Neural progenitor cell (in vitro differentiated cells): Measurements from ENCODE around the gene ENTPD2.
"Not testable (repeated sequence)": the region's sequence is repeated elsewhere in the genome, so short reads cannot be mapped to it uniquely, and the experiment has no call there.

Experiments
- CTCF ChIP-seq: fragments of 200-600 bp; sonication (generic); IDR thresholded peaks from 2 replicates; pipeline ENCODE4 v1.5.1; 2017; ENCODE audit warnings: antibody characterized with exemption, mild to moderate bottlenecking
- EZH2 ChIP-seq: fragments of 200-600 bp; sonication (generic); IDR thresholded peaks from 2 replicates; pipeline ENCODE4 v1.6.1; 2017; ENCODE audit warnings: antibody characterized with exemption, mild to moderate bottlenecking, moderate library complexity
- EZH2phosphoT487 ChIP-seq: fragments of 200-600 bp; sonication (generic); IDR thresholded peaks from 2 replicates; pipeline ENCODE4 v1.6.1; 2017; ENCODE audit warnings: antibody characterized with exemption

- not testable (repeated sequence) for TF ChIP-seq CTCF, EZH2phosphoT487, EZH2
These were observed 8.9 kb upstream of the ENTPD2 start for GRCh38 chr9:137062798-137063197.
